H1 (cell line): ENCODE measurements around the gene TRIM10. TPM values are rescaled to one million over a fixed set of nuclear protein-coding genes. Genes with fewer than 3 reads are reported as not detected.

Source experiments
- CTCF ChIA-PET: fragments of 300-600 bp; sonication (Branson Sonifier 250); formaldehyde crosslinking; loops from one replicate; lab custom pipeline; 2021; ENCODE audit not compliant: partially characterized antibody; lab: Charles Lee
- POLR2A ChIA-PET: fragments of 300-600 bp; sonication (Branson Sonifier 250); formaldehyde crosslinking; loops from one replicate; lab custom pipeline; 2021; ENCODE audit warnings: inconsistent platforms; ENCODE audit not compliant: partially characterized antibody; lab: Charles Lee
- DNase-seq, 2 experiments: peaks; one replicate each; pipeline versions ENCODE4 v3.0.0 to v3.0.0-alpha.2; 2010 to 2022; ENCODE audit warnings: low spot score in 2 of 2, low read depth in 1 of 2, mixed read lengths in 1 of 2
- FAIRE-seq: peaks from 2 replicates; lab custom pipeline; 2011; peaks lifted over from hg19 to GRCh38; lab: Jason Lieb, UNC
- H2AFZ ChIP-seq: 2 replicates; pipeline ENCODE4 v1.8.1; 2012; ENCODE audit warnings: low read length, inconsistent platforms
- H2AK5ac ChIP-seq: 2 replicates; pipeline ENCODE4 v1.6.1; 2013; ENCODE audit warnings: low read depth, low read length
- H2BK120ac ChIP-seq: replicated peaks from 2 replicates; pipeline ENCODE3; 2013; ENCODE audit warnings: low read depth, low read length, inconsistent platforms
- H2BK12ac ChIP-seq: 2 replicates; pipeline ENCODE4 v1.6.1; 2013; ENCODE audit warnings: low read depth, low read length
- H2BK15ac ChIP-seq: 2 replicates; pipeline ENCODE4 v1.6.1; 2013; ENCODE audit warnings: low read length
- H2BK20ac ChIP-seq: 2 replicates; pipeline ENCODE4 v1.6.1; 2013; ENCODE audit warnings: low read length
- H2BK5ac ChIP-seq: 2 replicates; pipeline ENCODE4 v1.6.1; 2013; ENCODE audit warnings: low read depth, low read length
- H3K14ac ChIP-seq: 2 replicates; pipeline ENCODE4 v1.6.1; 2013; ENCODE audit warnings: inconsistent platforms; ENCODE audit not compliant: insufficient read length
- H3K18ac ChIP-seq: 2 replicates; pipeline ENCODE4 v1.6.1; 2013; ENCODE audit warnings: low read length; ENCODE audit errors: extremely low read depth
- H3K23ac ChIP-seq: 2 replicates; pipeline ENCODE4 v1.6.1; 2013; ENCODE audit warnings: inconsistent platforms; ENCODE audit not compliant: insufficient read length
- H3K23me2 ChIP-seq: 2 replicates; pipeline ENCODE4 v1.6.1; 2013; ENCODE audit warnings: low read depth, low read length
- H3K27ac ChIP-seq: 2 replicates; pipeline ENCODE4 v1.6.1; 2011; ENCODE audit warnings: low read depth, low read length, inconsistent platforms
- H3K27me3 ChIP-seq, 4 experiments: replicated peaks in 1 of 4; 1 replicate in 1 of 4; 2 replicates in 3 of 4; pipeline versions ENCODE4 v1.6.1 to v1.8.1; 2011 to 2013; ENCODE audit warnings: low read length in 3 of 4, mild to moderate bottlenecking in 3 of 4, inconsistent platforms in 2 of 4, mixed read lengths in 2 of 4, moderate library complexity in 1 of 4; ENCODE audit not compliant: control insufficient read depth in 3 of 4, insufficient read depth in 3 of 4; ENCODE audit errors: extremely low read depth in 1 of 4
- H3K36me3 ChIP-seq, 4 experiments: 2 replicates each; pipeline versions ENCODE4 v1.6.1 to v1.8.1; 2011 to 2013; ENCODE audit warnings: mild to moderate bottlenecking in 4 of 4, low read length in 3 of 4, moderate library complexity in 2 of 4, control low read depth in 1 of 4, inconsistent platforms in 1 of 4; ENCODE audit not compliant: insufficient read depth in 4 of 4, control insufficient read depth in 2 of 4
- H3K4ac ChIP-seq: replicated peaks from 2 replicates; pipeline ENCODE3; 2013; ENCODE audit warnings: low read length, low read depth, mixed read lengths, inconsistent platforms; ENCODE audit not compliant: insufficient read length
- H3K4me1 ChIP-seq, 4 experiments: replicated peaks in 1 of 4; 1 replicate in 1 of 4; 2 replicates in 3 of 4; pipeline versions ENCODE4 v1.6.1 to v1.8.1; 2011 to 2013; ENCODE audit warnings: low read length in 3 of 4, inconsistent platforms in 2 of 4, mixed read lengths in 1 of 4; ENCODE audit not compliant: insufficient read depth in 4 of 4, control insufficient read depth in 3 of 4
- H3K4me2 ChIP-seq, 2 experiments: 2 replicates each; pipeline versions ENCODE4 v1.6.1 to v1.8.1; 2011 to 2013; ENCODE audit warnings: low read depth in 2 of 2, low read length in 2 of 2, control low read depth in 1 of 2, inconsistent platforms in 1 of 2, mild to moderate bottlenecking in 1 of 2; ENCODE audit not compliant: insufficient read depth in 1 of 2
- H3K4me3 ChIP-seq, 4 experiments: fragments of 200-600, 300-600 bp in 1 of 4; sonication (generic), shearing (Covaris generic), sonication (Bioruptor Twin) in 1 of 4; 2 replicates each; pipeline versions ENCODE4 v1.5.1 to v1.8.1; 2011 to 2016; ENCODE audit warnings: low read length in 4 of 4, low read depth in 3 of 4, control low read depth in 2 of 4, inconsistent platforms in 2 of 4, mild to moderate bottlenecking in 2 of 4, mixed read lengths in 1 of 4, moderate library complexity in 1 of 4; ENCODE audit not compliant: insufficient read depth in 2 of 4; ENCODE audit errors: extremely low read depth in 1 of 4
- H3K56ac ChIP-seq: replicated peaks from 2 replicates; pipeline ENCODE3; 2013; ENCODE audit warnings: low read depth, mild to moderate bottlenecking, mixed read lengths, low read length, inconsistent platforms; ENCODE audit not compliant: insufficient read length
- H3K79me1 ChIP-seq: 2 replicates; pipeline ENCODE4 v1.6.1; 2013; ENCODE audit warnings: low read depth, low read length, control low read depth
- H3K79me2 ChIP-seq, 2 experiments: 2 replicates each; pipeline versions ENCODE4 v1.6.1 to v1.8.1; 2012 to 2013; ENCODE audit warnings: low read length in 2 of 2, mild to moderate bottlenecking in 2 of 2, inconsistent platforms in 1 of 2; ENCODE audit not compliant: insufficient read depth in 2 of 2, control insufficient read depth in 1 of 2
- H3K9ac ChIP-seq, 4 experiments: replicated peaks in 1 of 4; 1 replicate in 1 of 4; 2 replicates in 3 of 4; pipeline versions ENCODE4 v1.6.1 to v1.8.1; 2011 to 2013; ENCODE audit warnings: low read depth in 3 of 4, low read length in 3 of 4, control low read depth in 2 of 4, mild to moderate bottlenecking in 2 of 4, moderate library complexity in 2 of 4, inconsistent platforms in 1 of 4; ENCODE audit errors: extremely low read depth in 1 of 4
- H3K9me3 ChIP-seq, 2 experiments: 2 replicates each; pipeline versions ENCODE4 v1.6.1 to v1.8.1; 2012 to 2013; ENCODE audit warnings: mild to moderate bottlenecking in 2 of 2, moderate library complexity in 2 of 2, control low read depth in 1 of 2, inconsistent platforms in 1 of 2, low read depth in 1 of 2, low read length in 1 of 2, mixed read lengths in 1 of 2; ENCODE audit not compliant: insufficient read depth in 2 of 2
- H4K20me1 ChIP-seq, 2 experiments: replicated peaks in 1 of 2; 2 replicates each; pipeline versions ENCODE3 to v1.8.1; 2011 to 2013; ENCODE audit warnings: inconsistent platforms in 2 of 2, low read length in 2 of 2, mild to moderate bottlenecking in 1 of 2; ENCODE audit not compliant: insufficient read depth in 2 of 2, control insufficient read depth in 1 of 2
- H4K5ac ChIP-seq: 2 replicates; pipeline ENCODE4 v1.6.1; 2013; ENCODE audit warnings: low read length, low read depth, mixed read lengths, inconsistent platforms; ENCODE audit not compliant: insufficient read length
- H4K8ac ChIP-seq: 2 replicates; pipeline ENCODE4 v1.8.0; 2013; ENCODE audit warnings: mild to moderate bottlenecking, moderate library complexity, low read length, inconsistent platforms; ENCODE audit not compliant: insufficient read depth; ENCODE audit errors: extremely low read depth
- H4K91ac ChIP-seq: replicated peaks from 2 replicates; pipeline ENCODE3; 2013; ENCODE audit warnings: low read length, mixed read lengths, inconsistent platforms; ENCODE audit not compliant: insufficient read length
- CHD2 ChIP-seq: IDR thresholded peaks from 2 replicates; pipeline ENCODE4 v1.6.1; 2012; ENCODE audit warnings: low read length, improper control_type of control experiment
- CREB1 ChIP-seq: IDR thresholded peaks from 2 replicates; pipeline ENCODE4 v1.6.1; 2012; ENCODE audit warnings: inconsistent platforms
- SUZ12 ChIP-seq: fragments of 200-600 bp; sonication (generic); IDR thresholded peaks from 2 replicates; pipeline ENCODE4 v1.6.1; 2012; ENCODE audit warnings: mild to moderate bottlenecking, inconsistent platforms, low read length, moderate library complexity, mixed read lengths
- USF2 ChIP-seq: IDR thresholded peaks from 2 replicates; pipeline ENCODE4 v1.6.1; 2011; ENCODE audit warnings: low read length, improper control_type of control experiment
- WGBS, 2 experiments: shearing (Covaris generic) in 1 of 2; methylation state at CpG; one replicate each; pipeline versions ENCODE4 v1.1.6 to v1.1.7; 2013 to 2015; ENCODE audit warnings: low lambda C conversion rate in 2 of 2, mixed read lengths in 2 of 2, inconsistent platforms in 1 of 2, low coverage in 1 of 2, missing lambda C conversion rate in 1 of 2; ENCODE audit not compliant: insufficient replicate concordance in 2 of 2, insufficient coverage in 1 of 2, insufficient read length in 1 of 2; ENCODE audit errors: extremely low coverage in 1 of 2, missing lambda C conversion rate in 1 of 2; 5-methylcytosine and 5-hydroxymethylcytosine counted together
- polyA plus RNA-seq, 7 experiments: library from polyadenylated mRNA; depleted of rRNA in 3 of 7; stranded (reverse) in 5 of 7; unstranded in 2 of 7; fragments of >200 nt in 5 of 7; fragments of 200-250 nt in 2 of 7; gene quantifications; 1 replicate in 5 of 7; 2 replicates in 1 of 7; 4 replicates in 1 of 7; pipeline versions ENCODE4 v1.2.1 to v1.2.3, GENCODE V29; 2011 to 2013; ENCODE audit warnings: missing spikeins in 2 of 7, mixed read lengths in 2 of 7
- total RNA-seq: library from RNA; stranded (reverse); fragmentation: NEBNext Ultra II Directional; extraction: Animal tissue kit (Norgen Biotek cat#: 25700); gene quantifications from 2 replicates; pipeline ENCODE4 v1.2.1, GENCODE V29; 2021

The TRIM10 gene
- total and polyA plus RNA-seq, 2 of the 8 experiments (the other 6 are each of a cell fraction or from before 2014, with no cell fraction given), result 0.06 TPM; not detected in 1

- H3K79me1 ChIP-seq, result peaks cover 7% of the 10 kb centered on the region
- no peak for DNase-seq
- POLR2A ChIA-PET, result interaction anchor here (0.7 to 1.4 kb wide), 2 partner anchors 9 to 120 kb away, joined by 3 to 4 read pairs; partner anchors contain the start of gene TRIM26
- TF ChIP-seq CREB1, result no peak
- no peak for TF ChIP-seq CHD2
- TF ChIP-seq SUZ12, result no peak
- TF ChIP-seq USF2, result no peak
Measured at GRCh38 chr6:30204116-30204515, 43.1 kb upstream of the TRIM10 start.

More at GRCh38 chr6:30204116-30204515, 43.1 kb upstream of the TRIM10 start:
- no peak overlapping the region for H3K18ac ChIP-seq
- no peak overlapping the region for H2BK20ac ChIP-seq
- peaks cover 0 to 50% of the 10 kb centered on the region in 2 experiments; a peak in 3 of 4 replicates for H3K79me2 ChIP-seq
- no peaks in the 10 kb centered on the region for H3K27me3 ChIP-seq
- H2BK5ac ChIP-seq, result no peak overlapping the region
- no peak for FAIRE-seq
- H3K4me1 ChIP-seq, result peaks cover 3 to 20% (median 12%) of the 10 kb centered on the region in 4 experiments
- H3K23ac ChIP-seq, result no peak overlapping the region
- CTCF ChIA-PET, result interaction anchor here (0.9 to 1.4 kb wide), 3 partner anchors 73 to 101 kb away, joined by 3 to 5 read pairs (median 3); no protein-coding TSS in a partner anchor
- 95% methylated on average over 1 of the region's 1 CpG; no CpG with 5 or more reads in 1 of the 2 experiments for WGBS, 2 experiments
- H3K9ac ChIP-seq, result no peak overlapping the region
- no peak overlapping the region for H3K14ac ChIP-seq
- H4K91ac ChIP-seq, result no peak overlapping the region
- H4K5ac ChIP-seq, result no peak overlapping the region
- H3K9me3 ChIP-seq, result no peaks in the 10 kb centered on the region
- no peak overlapping the region for H2BK12ac ChIP-seq
- peaks cover 4 to 11% (median 7%) of the 10 kb centered on the region in 4 experiments; a peak in 6 of 8 replicates for H3K36me3 ChIP-seq
- no peak overlapping the region for H2BK120ac ChIP-seq
- no peak overlapping the region for H2AK5ac ChIP-seq
- H3K4me2 ChIP-seq, result no peak overlapping the region
- H3K27ac ChIP-seq, result no peak overlapping the region
- no peak overlapping the region for H4K8ac ChIP-seq
- no peak overlapping the region for H3K4me3 ChIP-seq
- no peak overlapping the region for H2AFZ ChIP-seq
- peaks cover 2% of the 10 kb centered on the region; the same call in 1 of the 2 replicates for H3K23me2 ChIP-seq
- H4K20me1 ChIP-seq, result peaks cover 7 to 22% of the 10 kb centered on the region in 2 experiments
- no peak overlapping the region for H2BK15ac ChIP-seq
- H3K4ac ChIP-seq, result no peak overlapping the region
- H3K56ac ChIP-seq, result no peak overlapping the region
